Measurements from ENCODE around the gene GOLPH3.
"Not testable (repeated sequence)": the region's sequence is repeated elsewhere in the genome, so short reads cannot be mapped to it uniquely, and the experiment has no call there.

DNA sequence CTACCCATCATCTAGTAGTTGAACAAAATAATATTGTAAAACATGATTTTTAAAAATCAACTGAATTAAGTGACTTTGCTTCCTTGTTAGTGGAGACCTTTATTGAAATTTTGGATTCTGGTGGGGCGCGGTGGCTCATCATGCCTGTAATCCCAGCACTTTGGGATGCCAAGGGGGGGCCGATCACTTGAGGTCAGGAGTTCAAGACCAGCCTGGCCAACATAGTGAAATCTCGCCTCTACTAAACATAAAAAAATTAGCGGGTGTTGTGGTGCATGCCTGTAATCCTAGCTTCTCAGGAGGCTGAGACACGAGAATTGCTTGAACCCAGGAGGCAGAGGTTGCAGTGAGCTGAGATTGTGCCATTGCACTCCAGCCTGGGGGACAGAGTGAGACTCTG is 95.3 kb downstream of the GOLPH3 start:
- TF ChIP-seq EZH2 (IDR thresholded peaks at IDR 0.05; ENCODE audit: borderline replicate concordance, insufficient read depth, low read length, poor library complexity, severe bottlenecking); RAD21 (conservative IDR thresholded peaks at IDR 0.05); EP300 (conservative IDR thresholded peaks at IDR 0.05; ENCODE audit: poor library complexity, severe bottlenecking): not testable (repeated sequence)
- TF ChIP-seq, protein P1, sequence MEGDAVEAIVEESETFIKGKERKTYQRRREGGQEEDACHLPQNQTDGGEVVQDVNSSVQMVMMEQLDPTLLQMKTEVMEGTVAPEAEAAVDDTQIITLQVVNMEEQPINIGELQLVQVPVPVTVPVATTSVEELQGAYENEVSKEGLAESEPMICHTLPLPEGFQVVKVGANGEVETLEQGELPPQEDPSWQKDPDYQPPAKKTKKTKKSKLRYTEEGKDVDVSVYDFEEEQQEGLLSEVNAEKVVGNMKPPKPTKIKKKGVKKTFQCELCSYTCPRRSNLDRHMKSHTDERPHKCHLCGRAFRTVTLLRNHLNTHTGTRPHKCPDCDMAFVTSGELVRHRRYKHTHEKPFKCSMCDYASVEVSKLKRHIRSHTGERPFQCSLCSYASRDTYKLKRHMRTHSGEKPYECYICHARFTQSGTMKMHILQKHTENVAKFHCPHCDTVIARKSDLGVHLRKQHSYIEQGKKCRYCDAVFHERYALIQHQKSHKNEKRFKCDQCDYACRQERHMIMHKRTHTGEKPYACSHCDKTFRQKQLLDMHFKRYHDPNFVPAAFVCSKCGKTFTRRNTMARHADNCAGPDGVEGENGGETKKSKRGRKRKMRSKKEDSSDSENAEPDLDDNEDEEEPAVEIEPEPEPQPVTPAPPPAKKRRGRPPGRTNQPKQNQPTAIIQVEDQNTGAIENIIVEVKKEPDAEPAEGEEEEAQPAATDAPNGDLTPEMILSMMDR (IDR thresholded peaks at IDR 0.05; ENCODE audit: poor library complexity, severe bottlenecking) = not testable (repeated sequence)

Measured in neural cell (in vitro differentiated cells).